K562 (cell line): Measurements from ENCODE around the gene EDEM2. TPM values are rescaled to one million over a fixed set of nuclear protein-coding genes. Genes with fewer than 3 reads are reported as not detected.

ENCODE experiments used
- ATAC-seq: fragments of 200-7000 bp; cut with Tn5 transposase; 3 replicates; pipeline ENCODE4 v1.9.1; 2020; ENCODE audit warnings: moderate library complexity
- BruUV-seq: library from RNA; stranded (reverse); fragments of 400-500 nt; replicated peaks from 2 replicates; lab custom pipeline; 2021; lab: Mats Ljungman, UMichigan
- CTCF ChIA-PET: fragments of 300-600 bp; formaldehyde crosslinking; extraction: SDS; loops from one replicate; lab custom pipeline; 2021; ENCODE audit warnings: low intra/inter-chr PET ratio; lab: Yijun Ruan, JAX
- POLR2A ChIA-PET: fragments of 300-600, 350-650 bp; sonication (Branson Sonifier 250); formaldehyde crosslinking; extraction: SDS; loops from one replicate; lab custom pipeline; 2021; ENCODE audit warnings: antibody characterized with exemption, inconsistent platforms; lab: Yijun Ruan, JAX
- DNase-seq, 4 experiments: peaks; one replicate each; pipeline versions ENCODE4 v3.0.0 to v3.0.0-alpha.2; 2011 to 2018; ENCODE audit warnings: low spot score in 3 of 4, mixed read lengths in 3 of 4; ENCODE audit errors: extremely low read depth in 1 of 4
- FAIRE-seq: peaks from 2 replicates; lab custom pipeline; 2011; peaks lifted over from hg19 to GRCh38; lab: Jason Lieb, UNC
- H2AFZ ChIP-seq: 2 replicates; pipeline ENCODE4 v1.6.0; 2011; ENCODE audit warnings: low read depth, low read length, control low read depth, inconsistent platforms
- H3K27ac ChIP-seq: fragments of 200-600 bp; 3 replicates; pipeline ENCODE4 v1.8.0; 2011; ENCODE audit warnings: low read depth, mild to moderate bottlenecking, control low read depth, inconsistent platforms, low read length, moderate library complexity, mixed read lengths; ENCODE audit errors: extremely low read depth
- H3K27me3 ChIP-seq, 2 experiments: fragments of 300-600 bp in 1 of 2; 2 replicates in 1 of 2; 3 replicates in 1 of 2; pipeline versions ENCODE4 v1.6.0 to v1.8.0; 2011; ENCODE audit warnings: inconsistent platforms in 2 of 2, low read length in 2 of 2, mild to moderate bottlenecking in 1 of 2, mixed read lengths in 1 of 2, moderate library complexity in 1 of 2; ENCODE audit not compliant: control insufficient read depth in 2 of 2, insufficient read depth in 2 of 2
- H3K36me3 ChIP-seq: fragments of 300-600 bp; 3 replicates; pipeline ENCODE4 v1.8.0; 2011; ENCODE audit warnings: mild to moderate bottlenecking, low read length, inconsistent platforms; ENCODE audit not compliant: control insufficient read depth, insufficient read depth
- H3K4me1 ChIP-seq, 2 experiments: fragments of 200-600 bp in 1 of 2; replicated peaks in 1 of 2; 2 replicates in 1 of 2; 3 replicates in 1 of 2; pipeline versions ENCODE4 v1.5.1 to v1.8.0; 2011; ENCODE audit warnings: inconsistent platforms in 2 of 2, low read length in 2 of 2, mild to moderate bottlenecking in 1 of 2, mixed read lengths in 1 of 2, moderate library complexity in 1 of 2; ENCODE audit not compliant: control insufficient read depth in 2 of 2, insufficient read depth in 2 of 2
- H3K4me2 ChIP-seq: 2 replicates; pipeline ENCODE4 v1.6.1; 2011; ENCODE audit warnings: low read length, control low read depth, inconsistent platforms, mixed read lengths; ENCODE audit not compliant: insufficient read depth
- H3K4me3 ChIP-seq: fragments of 200-600 bp; sonication (generic), shearing (Covaris generic); 2 replicates; pipeline ENCODE4 v1.5.1; 2016; ENCODE audit warnings: control low read depth, inconsistent platforms
- H3K79me2 ChIP-seq: fragments of 200-600 bp; 3 replicates; pipeline ENCODE4 v1.8.0; 2011; ENCODE audit warnings: low read length, inconsistent platforms; ENCODE audit not compliant: control insufficient read depth, insufficient read depth
- H3K9ac ChIP-seq, 2 experiments: 2 replicates each; pipeline versions ENCODE4 v1.6.0 to v1.6.1; 2011; ENCODE audit warnings: low read depth in 2 of 2, low read length in 2 of 2, control low read depth in 1 of 2, inconsistent platforms in 1 of 2, mild to moderate bottlenecking in 1 of 2, mixed read lengths in 1 of 2; ENCODE audit not compliant: insufficient read depth in 1 of 2
- H3K9me1 ChIP-seq: one replicate; pipeline ENCODE4 v1.6.0; 2011; ENCODE audit warnings: inconsistent platforms, mild to moderate bottlenecking, low read length, moderate library complexity; ENCODE audit not compliant: control insufficient read depth, insufficient read depth
- H3K9me3 ChIP-seq: replicated peaks from 2 replicates; pipeline ENCODE4 v1.5.1; 2011; ENCODE audit warnings: low read depth, low read length, inconsistent platforms; ENCODE audit not compliant: control insufficient read depth, insufficient read depth
- H4K20me1 ChIP-seq: replicated peaks from 2 replicates; pipeline ENCODE4 v1.6.1; 2011; ENCODE audit warnings: low read length, inconsistent platforms, mixed read lengths; ENCODE audit not compliant: control insufficient read depth, insufficient read depth
- EZH2 ChIP-seq: IDR thresholded peaks from 2 replicates; pipeline ENCODE4 v1.6.1; 2012; ENCODE audit warnings: low read depth, mild to moderate bottlenecking, inconsistent platforms, low read length, borderline replicate concordance
- HDAC1 ChIP-seq, 2 experiments: fragments of 450-650 bp; IDR thresholded peaks; 2 replicates each; pipeline ENCODE4 v1.6.1; 2016 to 2017; ENCODE audit warnings: inconsistent platforms in 1 of 2, mild to moderate bottlenecking in 1 of 2, moderate library complexity in 1 of 2
- HMG20B ChIP-seq: fragments of 250-450 bp; sonication (Bioruptor Pico); IDR thresholded peaks from 2 replicates; pipeline ENCODE4 v1.5.0; 2021; ENCODE audit warnings: mild to moderate bottlenecking
- KDM1A ChIP-seq, 2 experiments: fragments of 450-650 bp; IDR thresholded peaks; 2 replicates each; pipeline ENCODE4 v1.6.1; 2016; ENCODE audit warnings: mild to moderate bottlenecking in 2 of 2
- MAZ ChIP-seq, 2 experiments: fragments of 450-650 bp in 1 of 2; sonication (generic) in 1 of 2; formaldehyde crosslinking; IDR thresholded peaks in 1 of 2; conservative IDR thresholded peaks in 1 of 2; 2 replicates each; pipeline versions ENCODE4 v1.4.0 to v1.5.0; 2020; ENCODE audit warnings: mild to moderate bottlenecking in 1 of 2, missing genetic modification reagents in 1 of 2
- ZKSCAN8 ChIP-seq: fragments of 200-800 bp; sonication (Bioruptor generic); IDR thresholded peaks from 2 replicates; pipeline ENCODE4 v1.6.1; 2016; ENCODE audit warnings: missing genetic modification characterization, missing compliant biosample characterization
- ZNF175 ChIP-seq: fragments of 200-800 bp; sonication (Bioruptor generic); IDR thresholded peaks from 2 replicates; pipeline ENCODE4 v1.6.1; 2016; ENCODE audit warnings: low read depth, mild to moderate bottlenecking, missing genetic modification characterization, missing compliant biosample characterization
- ZNF232 ChIP-seq: sonication (generic); formaldehyde crosslinking; IDR thresholded peaks from 2 replicates; pipeline ENCODE4 v1.8.0; 2022; ENCODE audit warnings: mild to moderate bottlenecking, missing genetic modification reagents
- WGBS: fragments of 100-300 bp; shearing (Covaris generic); methylation state at CpG from one replicate; pipeline ENCODE4 v1.1.6; 2016; ENCODE audit warnings: low coverage, mixed read lengths; ENCODE audit not compliant: insufficient coverage; ENCODE audit errors: missing lambda C conversion rate; 5-methylcytosine and 5-hydroxymethylcytosine counted together
- in situ Hi-C: fragments of 300-500 bp; cut with MboI; formaldehyde crosslinking; loops from 4 replicates; pipeline ENCODE4 v1.15.0; 2018; ENCODE audit warnings: inconsistent platforms, mixed read lengths
- intact Hi-C: fragments of 100-400 bp; cut with micrococcal nuclease; formaldehyde crosslinking; loops from 2 replicates; pipeline ENCODE4 v1.14.2; 2022
- polyA plus RNA-seq, 8 experiments: library from polyadenylated mRNA; depleted of rRNA in 4 of 8; stranded (reverse) in 5 of 8; unstranded in 3 of 8; fragments of >200 nt; fragmentation: Nextera tagmentation in 2 of 8; fragmentation: Illumina TruSeq in 1 of 8; extraction: Ambion mirVana in 2 of 8; extraction: Trizol in 1 of 8; gene quantifications; 2 replicates each; pipeline versions ENCODE4 v1.2.1 to v1.2.3, GENCODE V29; 2011 to 2014; ENCODE audit warnings: inconsistent platforms in 1 of 8, missing spikeins in 1 of 8
- total RNA-seq, 7 experiments: library from RNA; depleted of rRNA in 6 of 7; stranded (reverse); fragments of >200 nt in 6 of 7; fragmentation: Illumina TruSeq in 2 of 7; extraction: Trizol in 2 of 7; gene quantifications; 2 replicates each; pipeline versions ENCODE4 v1.2.1 to v1.2.3, GENCODE V29; 2011 to 2021; ENCODE audit warnings: low replicate concordance in 1 of 7

Gene EDEM2
- total and polyA plus RNA-seq, 9 of the 15 experiments (the other 6 are each of a cell fraction or from before 2014, with no cell fraction given), result 6.9 to 11.0 (median 9.7) TPM

GRCh38 chr20:35151736-35152135 is 4.6 kb upstream of the EDEM2 start:
- in situ Hi-C loops, result no loop called here
- peaks cover 3% of the 10 kb centered on the region; the same call in 2 of the 3 replicates for H3K79me2 ChIP-seq
- no peaks in the 10 kb centered on the region for H4K20me1 ChIP-seq
- TF ChIP-seq KDM1A (IDR thresholded peaks at IDR 0.05) (no peak), ZNF232 (CRISPR knock-in tag) (no peak), ZNF175 (no peak), ZKSCAN8 (CRISPR knock-in tag) (no peak), HDAC1 (IDR thresholded peaks at IDR 0.05) (no peak), HMG20B (no peak), EZH2 (no peak), MAZ (CRISPR knock-in tag; conservative IDR thresholded peaks at IDR 0.05 in 1 of 2, IDR thresholded peaks at IDR 0.05 in 1 of 2) (no peak)
- no peaks in the 10 kb centered on the region for H3K9me1 ChIP-seq
- H2AFZ ChIP-seq, result no peak overlapping the region
- H3K9ac ChIP-seq, result no peak overlapping the region
- WGBS, result 56% methylated on average over 4 of the region's 4 CpGs
- ChIA-PET CTCF (no interaction called here), POLR2A (no interaction called here)
- no peak overlapping the region for H3K27ac ChIP-seq
- H3K9me3 ChIP-seq, result no peaks in the 10 kb centered on the region
- no peak overlapping the region for H3K4me2 ChIP-seq
- ATAC-seq (no peak), FAIRE-seq (no peak), DNase-seq (no peak)
- no peak overlapping the region for H3K4me3 ChIP-seq
- no TSS peak for BruUV-seq
- intact Hi-C loops, result no loop called here
- H3K4me1 ChIP-seq, result peaks cover 5 to 10% of the 10 kb centered on the region in 2 experiments; a peak in 3 of 5 replicates
- no peaks in the 10 kb centered on the region for H3K27me3 ChIP-seq
- H3K36me3 ChIP-seq, result no peaks in the 10 kb centered on the region
